Measurements from ENCODE around the gene ERLIN1. TPM values are rescaled to one million over a fixed set of nuclear protein-coding genes. Genes with fewer than 3 reads are reported as not detected.

The ERLIN1 gene
- total RNA-seq, 1 experiment from 2014 or later: 79.8 TPM

- no peak for TF ChIP-seq REST (IDR thresholded peaks at IDR 0.05; ENCODE audit: insufficient read depth in 1 of 2, low read depth in 2 of 2, low read length in 1 of 2)
- TF ChIP-seq TCF7L2 (IDR thresholded peaks at IDR 0.05; ENCODE audit: low read depth, low read length): no peak
- TF ChIP-seq POLR2AphosphoS5 (IDR thresholded peaks at IDR 0.05; ENCODE audit: low read depth, low read length): no peak
- no peak for TF ChIP-seq CTCF (IDR thresholded peaks at IDR 0.05)
- no peak for TF ChIP-seq SIN3A (IDR thresholded peaks at IDR 0.05; ENCODE audit: borderline replicate concordance, insufficient read depth, low read depth, low read length)
- in situ Hi-C loops (cut with HindIII; ENCODE audit: low pct_unique_long_range_greater_than_20kb, low sequenced_read_pairs) (no loop called here), intact Hi-C loops (cut with micrococcal nuclease; ENCODE audit: unreplicated experiment) (no loop called here)
- BruUV-seq (replicated peaks): no TSS peak
- CTCF ChIA-PET: interaction anchor here (0.6 kb wide), 1 partner anchor 248 kb away, joined by 4 read pairs; no protein-coding TSS in a partner anchor
- H3K27ac ChIP-seq (ENCODE audit: low read length): no peak overlapping the region
- H3K36me3 ChIP-seq (ENCODE audit: control insufficient read depth, insufficient read depth, low read length): no peaks in the 10 kb centered on the region
- no peaks in the 10 kb centered on the region; the same call in 1 of the 2 replicates for H3K9me3 ChIP-seq (ENCODE audit: control insufficient read depth, insufficient read depth, low read depth, low read length)
- no peak for ATAC-seq
- POLR2A ChIA-PET: no interaction called here
- H3K4me1 ChIP-seq (ENCODE audit: control insufficient read depth, insufficient read depth, low read length): no peaks in the 10 kb centered on the region
- H3K4me3 ChIP-seq (ENCODE audit: low read depth in 2 of 2, low read length in 2 of 2): no peak overlapping the region
- no peak for DNase-seq (ENCODE audit: low read depth, low spot score)
- no peaks in the 10 kb centered on the region for H3K27me3 ChIP-seq (ENCODE audit: control insufficient read depth, insufficient read depth, low read length)
Observed at GRCh38 chr10:100133801-100134200, 52.0 kb downstream of the ERLIN1 start.

- Histone ChIP-seq H3K36me3 (ENCODE audit: control insufficient read depth, insufficient read depth, low read length) (no peaks in the 10 kb centered on the region), H3K9me3 (ENCODE audit: control insufficient read depth, insufficient read depth, low read depth, low read length) (no peaks in the 10 kb centered on the region; the same call in 1 of the 2 replicates), H3K27ac (ENCODE audit: low read length) (no peak overlapping the region), H3K27me3 (ENCODE audit: control insufficient read depth, insufficient read depth, low read length) (no peaks in the 10 kb centered on the region), H3K4me3 (ENCODE audit: low read depth in 2 of 2, low read length in 2 of 2) (no peak overlapping the region), H3K4me1 (ENCODE audit: control insufficient read depth, insufficient read depth, low read length) (no peaks in the 10 kb centered on the region)
- ATAC-seq (no peak), DNase-seq (ENCODE audit: low read depth, low spot score) (no peak)
- in situ Hi-C loops (cut with HindIII; ENCODE audit: low pct_unique_long_range_greater_than_20kb, low sequenced_read_pairs) (no loop called here), intact Hi-C loops (cut with micrococcal nuclease; ENCODE audit: unreplicated experiment) (no loop called here)
- TF ChIP-seq REST (IDR thresholded peaks at IDR 0.05; ENCODE audit: insufficient read depth in 1 of 2, low read depth in 2 of 2, low read length in 1 of 2): no peak
- TF ChIP-seq CTCF (IDR thresholded peaks at IDR 0.05): no peak
- no peak for TF ChIP-seq SIN3A (IDR thresholded peaks at IDR 0.05; ENCODE audit: borderline replicate concordance, insufficient read depth, low read depth, low read length)
- TF ChIP-seq TCF7L2 (IDR thresholded peaks at IDR 0.05; ENCODE audit: low read depth, low read length): no peak
- TF ChIP-seq POLR2AphosphoS5 (IDR thresholded peaks at IDR 0.05; ENCODE audit: low read depth, low read length): no peak
- ChIA-PET CTCF (no interaction called here), POLR2A (no interaction called here)
- BruUV-seq (replicated peaks): no TSS peak
Observed at GRCh38 chr10:100132427-100132826, 53.4 kb downstream of the ERLIN1 start.
